Measurements from ENCODE around the gene TAX1BP1.
A peak's percentile ranks its signal among the peaks of the same experiment; 100 is the strongest.

The TAX1BP1 gene

DNA sequence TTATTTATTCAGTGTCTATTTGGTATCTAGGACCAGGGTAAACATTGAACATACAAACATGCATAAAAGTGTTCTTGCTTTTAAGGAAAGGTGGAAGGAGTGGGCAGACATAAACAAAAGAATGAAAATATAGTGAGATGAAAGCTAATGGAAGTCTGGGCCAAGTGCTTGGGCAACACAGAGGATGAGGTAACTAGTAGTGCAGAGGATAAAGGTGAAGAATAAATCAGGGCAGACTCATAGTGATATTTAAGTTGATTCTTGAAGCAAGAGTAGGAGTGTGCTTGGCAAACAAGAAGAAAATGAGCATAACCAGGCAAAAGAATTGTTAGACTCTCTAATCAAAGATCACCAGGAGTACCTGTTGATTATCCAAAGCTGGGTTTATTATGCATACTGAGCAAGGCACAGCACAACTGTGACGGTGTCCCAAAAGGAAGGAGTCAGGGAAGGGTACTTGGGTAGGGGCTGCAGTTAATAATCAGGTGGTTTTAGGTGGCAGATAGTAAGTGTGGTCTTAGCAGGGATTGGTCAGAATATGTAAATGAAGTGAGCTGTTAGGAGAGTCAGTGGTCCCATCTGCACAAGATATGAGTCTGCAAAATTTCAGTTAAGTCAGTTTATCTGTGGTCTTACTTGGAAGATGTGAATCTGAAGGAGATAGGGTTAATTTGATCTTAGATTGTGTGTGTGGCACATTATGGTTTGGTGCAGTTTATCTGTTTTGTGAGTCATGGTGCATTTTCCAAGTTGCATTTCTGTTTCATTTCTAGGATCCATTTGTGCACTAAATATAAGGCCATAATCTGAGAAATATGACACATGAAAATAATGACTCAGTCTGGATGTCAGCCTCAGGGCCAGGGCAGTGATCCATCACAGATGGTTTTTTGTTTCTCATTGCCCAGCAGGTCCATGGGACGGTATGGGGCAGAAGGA, 30.6 kb upstream of the TAX1BP1 start:
- H3K9me3 ChIP-seq (ENCODE audit: control insufficient read depth, low read length) = no peaks in the 10 kb centered on the region
- no peak overlapping the region for H3K4me3 ChIP-seq (ENCODE audit: low read length)
- H3K9ac ChIP-seq (ENCODE audit: low read length) = no peak overlapping the region
- H3K4me1 ChIP-seq (ENCODE audit: control insufficient read depth, insufficient read depth, low read length) = no peaks in the 10 kb centered on the region
- no peaks in the 10 kb centered on the region for H3K36me3 ChIP-seq (ENCODE audit: control insufficient read depth, insufficient read depth, low read length)
- no peaks in the 10 kb centered on the region for H3K27me3 ChIP-seq (ENCODE audit: control insufficient read depth, insufficient read depth, low read length)

DNA sequence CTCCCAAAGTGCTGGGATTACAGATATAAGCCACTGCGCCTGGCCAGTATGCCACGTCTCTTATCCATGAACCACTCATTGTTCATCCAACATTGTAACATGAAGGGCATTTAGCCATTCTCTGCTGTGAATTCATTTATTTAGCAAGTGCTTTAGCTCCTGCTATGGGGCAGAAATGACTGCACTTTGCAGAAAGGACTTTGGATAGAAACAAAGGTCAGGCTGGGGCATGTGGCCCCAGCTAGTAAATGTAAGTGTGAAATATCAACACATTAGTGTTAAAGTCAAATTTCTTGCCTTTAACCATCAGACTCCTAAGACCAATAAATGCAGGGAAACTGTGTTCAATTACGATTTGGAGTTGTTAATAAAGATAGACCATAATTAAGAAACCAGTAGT, 27.7 kb upstream of the TAX1BP1 start:
- H3K9ac ChIP-seq (ENCODE audit: low read length) = no peak overlapping the region
- no peaks in the 10 kb centered on the region for H3K36me3 ChIP-seq (ENCODE audit: control insufficient read depth, insufficient read depth, low read length)
- H3K4me3 ChIP-seq (ENCODE audit: low read length) = no peak overlapping the region
- no peaks in the 10 kb centered on the region for H3K9me3 ChIP-seq (ENCODE audit: control insufficient read depth, low read length)
- H3K4me1 ChIP-seq (ENCODE audit: control insufficient read depth, insufficient read depth, low read length) = peaks cover 9% of the 10 kb centered on the region
- no peaks in the 10 kb centered on the region for H3K27me3 ChIP-seq (ENCODE audit: control insufficient read depth, insufficient read depth, low read length)

DNA sequence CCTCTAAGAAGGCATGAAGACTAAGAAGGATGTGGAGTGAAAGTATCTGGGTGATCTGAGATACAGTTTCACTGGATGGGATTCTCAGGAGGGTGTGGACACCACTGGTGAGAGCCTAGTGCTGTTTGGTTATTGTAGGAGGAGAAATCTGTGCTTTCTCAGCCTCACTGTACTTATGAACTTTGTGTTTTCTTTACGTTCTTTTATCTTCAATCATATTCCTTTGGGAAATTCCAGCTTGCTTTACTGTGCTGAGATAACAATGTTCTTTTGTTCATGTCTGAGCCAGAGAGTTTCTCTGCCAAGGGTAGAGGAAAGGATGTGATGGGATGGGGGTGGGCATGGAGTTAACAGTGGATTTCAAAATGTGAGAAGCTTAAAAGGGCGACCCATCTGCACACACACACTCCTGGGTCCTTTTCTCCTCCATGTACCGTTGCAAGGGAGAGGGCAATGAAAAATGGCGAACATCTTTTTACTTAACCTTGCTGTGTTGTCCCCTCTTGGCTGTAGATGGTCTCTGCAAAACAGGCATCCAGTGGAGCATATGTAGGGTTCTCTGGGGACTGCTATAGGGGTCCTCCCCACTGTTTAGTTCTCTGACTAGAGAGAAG, 25.0 kb upstream of the TAX1BP1 start:
- no peak overlapping the region for H3K9ac ChIP-seq (ENCODE audit: low read length)
- H3K4me3 ChIP-seq (ENCODE audit: low read length) = no peak overlapping the region
- peaks cover 9% of the 10 kb centered on the region for H3K4me1 ChIP-seq (ENCODE audit: control insufficient read depth, insufficient read depth, low read length)

DNA sequence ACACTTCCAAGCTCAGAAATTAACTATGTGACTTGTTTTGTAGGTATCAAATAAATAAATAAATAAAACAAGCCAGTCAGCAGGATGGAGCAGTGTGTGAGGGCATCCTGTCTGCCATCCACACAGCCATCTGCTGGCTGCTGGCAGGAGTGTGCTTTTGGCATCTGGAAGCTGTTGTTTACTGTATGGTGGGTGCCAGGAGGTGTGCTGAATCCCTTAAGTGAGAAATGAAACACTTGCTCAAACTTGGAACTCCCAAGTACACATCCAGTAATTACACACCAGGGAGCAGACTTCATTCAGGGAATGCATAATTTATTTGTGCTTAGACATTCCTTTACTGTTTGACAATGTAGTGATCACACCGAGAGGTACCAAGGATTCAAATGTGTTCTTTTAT, 16.9 kb upstream of the TAX1BP1 start:
- no peaks in the 10 kb centered on the region for H3K27me3 ChIP-seq (ENCODE audit: control insufficient read depth, insufficient read depth, low read length)
- H3K9ac ChIP-seq (ENCODE audit: low read length) = no peak overlapping the region
- H3K4me1 ChIP-seq (ENCODE audit: control insufficient read depth, insufficient read depth, low read length) = no peaks in the 10 kb centered on the region
- H3K36me3 ChIP-seq (ENCODE audit: control insufficient read depth, insufficient read depth, low read length) = no peaks in the 10 kb centered on the region
- no peaks in the 10 kb centered on the region for H3K9me3 ChIP-seq (ENCODE audit: control insufficient read depth, low read length)
- no peak overlapping the region for H3K4me3 ChIP-seq (ENCODE audit: low read length)

More for the DNA sequence above, 25.0 kb upstream of the TAX1BP1 start:
- Histone ChIP-seq H3K9me3 (ENCODE audit: control insufficient read depth, low read length) (no peaks in the 10 kb centered on the region), H3K27me3 (ENCODE audit: control insufficient read depth, insufficient read depth, low read length) (no peaks in the 10 kb centered on the region), H3K36me3 (ENCODE audit: control insufficient read depth, insufficient read depth, low read length) (no peaks in the 10 kb centered on the region)

DNA sequence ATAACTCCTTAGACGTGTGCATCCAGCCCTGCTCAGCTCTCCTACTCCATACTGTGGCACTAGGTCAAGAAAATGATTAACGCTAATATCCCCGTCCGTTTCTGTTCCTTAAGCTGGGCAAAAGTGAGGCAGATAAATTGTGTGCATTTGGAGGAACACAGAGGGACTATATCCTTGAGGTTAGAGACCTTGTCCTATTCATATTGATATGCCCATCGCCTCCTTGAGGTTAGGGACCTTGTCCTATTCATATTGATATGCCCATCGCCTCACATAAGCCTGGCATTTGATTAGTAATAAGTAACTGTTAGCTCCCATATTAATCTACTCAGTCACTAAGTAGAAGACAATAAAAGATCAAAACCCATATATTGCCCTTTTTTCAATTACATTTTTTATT, 12.9 kb upstream of the TAX1BP1 start:
- Histone ChIP-seq H3K9ac (ENCODE audit: low read length) (no peak overlapping the region), H3K9me3 (ENCODE audit: control insufficient read depth, low read length) (no peaks in the 10 kb centered on the region), H3K36me3 (ENCODE audit: control insufficient read depth, insufficient read depth, low read length) (no peaks in the 10 kb centered on the region), H3K4me1 (ENCODE audit: control insufficient read depth, insufficient read depth, low read length) (no peaks in the 10 kb centered on the region), H3K27me3 (ENCODE audit: control insufficient read depth, insufficient read depth, low read length) (no peaks in the 10 kb centered on the region), H3K4me3 (ENCODE audit: low read length) (no peak overlapping the region)

DNA sequence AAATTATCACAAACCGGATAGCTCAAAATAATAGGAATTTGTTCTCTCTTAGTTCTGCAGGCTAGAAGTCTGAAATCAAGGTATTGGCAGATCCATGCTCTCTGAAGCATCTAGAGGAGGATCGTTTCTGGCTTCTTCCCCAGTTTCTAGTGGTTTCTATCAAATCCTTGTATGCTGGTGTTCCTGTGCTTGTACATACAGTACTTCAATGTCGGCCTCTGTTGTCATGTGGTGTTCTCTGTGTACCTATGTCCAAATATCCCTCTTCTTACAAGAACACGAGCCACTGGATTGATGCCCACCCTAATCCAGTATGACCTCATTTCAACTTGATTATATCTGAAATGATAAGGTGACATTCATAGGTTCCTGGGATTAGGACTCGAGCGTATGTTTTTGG, 9.8 kb upstream of the TAX1BP1 start:
- Histone ChIP-seq H3K9ac (ENCODE audit: low read length) (no peak overlapping the region), H3K4me1 (ENCODE audit: control insufficient read depth, insufficient read depth, low read length) (peaks cover 9% of the 10 kb centered on the region)

DNA sequence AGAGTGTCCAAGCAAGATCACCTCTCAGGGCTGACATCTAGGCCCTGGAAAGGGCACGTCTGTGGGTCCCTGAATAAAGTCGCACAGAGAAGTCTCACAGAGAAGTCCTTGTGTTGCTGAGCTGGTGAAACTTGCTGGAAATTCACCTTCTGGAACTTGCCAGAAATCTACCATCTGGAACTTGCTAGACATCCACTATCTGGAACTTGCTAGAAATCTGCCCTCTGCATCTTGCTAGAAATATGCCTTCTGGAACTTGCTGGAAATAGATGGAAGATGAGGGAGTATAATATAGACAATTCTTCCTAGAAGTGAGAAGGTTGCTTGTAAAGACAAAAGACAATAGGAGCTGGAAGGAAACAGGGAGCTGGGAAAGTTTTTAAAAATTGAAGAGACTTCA, 5.4 kb upstream of the TAX1BP1 start:
- no peak overlapping the region for H3K4me3 ChIP-seq (ENCODE audit: low read length)
- H3K27me3 ChIP-seq (ENCODE audit: control insufficient read depth, insufficient read depth, low read length) = no peaks in the 10 kb centered on the region
- H3K36me3 ChIP-seq (ENCODE audit: control insufficient read depth, insufficient read depth, low read length) = no peaks in the 10 kb centered on the region
- no peaks in the 10 kb centered on the region for H3K9me3 ChIP-seq (ENCODE audit: control insufficient read depth, low read length)
- H3K4me1 ChIP-seq (ENCODE audit: control insufficient read depth, insufficient read depth, low read length) = peaks cover 22% of the 10 kb centered on the region
- no peak overlapping the region for H3K9ac ChIP-seq (ENCODE audit: low read length)

More for the DNA sequence above, 9.8 kb upstream of the TAX1BP1 start:
- Histone ChIP-seq H3K36me3 (ENCODE audit: control insufficient read depth, insufficient read depth, low read length) (no peaks in the 10 kb centered on the region), H3K4me3 (ENCODE audit: low read length) (no peak overlapping the region), H3K9me3 (ENCODE audit: control insufficient read depth, low read length) (no peaks in the 10 kb centered on the region), H3K27me3 (ENCODE audit: control insufficient read depth, insufficient read depth, low read length) (no peaks in the 10 kb centered on the region)

DNA sequence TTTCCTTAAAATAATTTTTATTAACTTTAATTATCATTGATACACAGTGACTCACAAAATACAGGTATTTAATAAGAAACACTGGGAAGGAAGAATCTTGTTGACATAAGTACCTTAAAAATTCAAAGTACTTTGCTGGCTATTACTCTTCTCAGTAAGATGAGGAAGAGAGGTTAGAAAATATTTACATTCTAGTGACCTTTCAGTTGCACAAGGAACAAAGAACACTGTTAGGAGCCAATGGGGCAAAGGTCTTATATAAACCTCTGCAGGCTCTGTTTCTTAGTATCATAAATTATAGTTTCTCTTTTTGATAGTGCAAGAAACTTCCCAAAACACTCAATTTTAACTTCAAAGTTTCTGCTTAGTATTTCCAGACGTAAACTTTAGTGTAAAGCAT, 4.8 kb upstream of the TAX1BP1 start:
- Histone ChIP-seq H3K27me3 (ENCODE audit: control insufficient read depth, insufficient read depth, low read length) (no peaks in the 10 kb centered on the region), H3K36me3 (ENCODE audit: control insufficient read depth, insufficient read depth, low read length) (no peaks in the 10 kb centered on the region), H3K4me3 (ENCODE audit: low read length) (no peak overlapping the region), H3K4me1 (ENCODE audit: control insufficient read depth, insufficient read depth, low read length) (peaks cover 22% of the 10 kb centered on the region), H3K9ac (ENCODE audit: low read length) (no peak overlapping the region), H3K9me3 (ENCODE audit: control insufficient read depth, low read length) (no peaks in the 10 kb centered on the region)

DNA sequence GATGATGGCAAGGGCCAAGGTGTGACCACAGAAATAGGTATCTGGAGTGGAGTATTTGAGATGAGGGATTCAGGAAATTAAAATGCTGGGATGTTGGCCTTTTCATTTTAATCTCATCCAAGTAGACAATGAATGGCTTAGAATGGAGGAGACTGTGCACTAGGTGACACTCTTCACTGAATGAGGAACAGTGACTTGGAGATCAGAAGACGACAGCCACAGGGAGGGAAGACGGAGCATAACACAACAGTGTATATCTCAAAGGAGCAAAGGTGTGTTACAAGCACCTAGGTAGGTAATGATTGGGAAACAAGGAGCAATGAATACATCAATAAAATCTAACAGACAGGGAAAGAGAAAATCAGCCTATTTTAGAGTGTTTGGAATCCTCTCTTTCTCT, 4.1 kb upstream of the TAX1BP1 start:
- Histone ChIP-seq H3K36me3 (ENCODE audit: control insufficient read depth, insufficient read depth, low read length) (no peaks in the 10 kb centered on the region), H3K27me3 (ENCODE audit: control insufficient read depth, insufficient read depth, low read length) (no peaks in the 10 kb centered on the region), H3K4me1 (ENCODE audit: control insufficient read depth, insufficient read depth, low read length) (peaks cover 22% of the 10 kb centered on the region), H3K9me3 (ENCODE audit: control insufficient read depth, low read length) (no peaks in the 10 kb centered on the region), H3K4me3 (ENCODE audit: low read length) (no peak overlapping the region), H3K9ac (ENCODE audit: low read length) (no peak overlapping the region)

DNA sequence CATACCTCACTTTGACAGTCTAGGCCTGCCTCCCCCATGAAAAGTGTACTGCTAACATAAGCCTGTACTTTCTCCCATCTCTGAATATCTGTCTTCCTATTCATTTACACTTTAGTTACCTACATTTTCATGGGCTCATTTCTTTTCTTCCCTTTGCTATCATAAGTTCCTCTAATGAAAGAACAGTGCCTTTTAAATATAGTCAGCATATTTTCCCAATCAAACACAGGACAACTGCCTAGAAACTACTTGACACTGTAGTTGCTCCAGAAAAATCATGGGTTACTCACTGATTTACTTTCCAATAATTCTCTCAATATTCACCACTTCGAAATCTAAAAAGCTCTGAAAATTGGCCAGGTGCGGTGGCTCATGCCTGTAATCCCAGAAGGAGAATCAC, 2.8 kb upstream of the TAX1BP1 start:
- Histone ChIP-seq H3K27me3 (ENCODE audit: control insufficient read depth, insufficient read depth, low read length) (no peaks in the 10 kb centered on the region), H3K4me1 (ENCODE audit: control insufficient read depth, insufficient read depth, low read length) (peaks cover 22% of the 10 kb centered on the region), H3K9me3 (ENCODE audit: control insufficient read depth, low read length) (no peaks in the 10 kb centered on the region), H3K9ac (ENCODE audit: low read length) (no peak overlapping the region), H3K4me3 (ENCODE audit: low read length) (no peak overlapping the region), H3K36me3 (ENCODE audit: control insufficient read depth, insufficient read depth, low read length) (no peaks in the 10 kb centered on the region)

DNA sequence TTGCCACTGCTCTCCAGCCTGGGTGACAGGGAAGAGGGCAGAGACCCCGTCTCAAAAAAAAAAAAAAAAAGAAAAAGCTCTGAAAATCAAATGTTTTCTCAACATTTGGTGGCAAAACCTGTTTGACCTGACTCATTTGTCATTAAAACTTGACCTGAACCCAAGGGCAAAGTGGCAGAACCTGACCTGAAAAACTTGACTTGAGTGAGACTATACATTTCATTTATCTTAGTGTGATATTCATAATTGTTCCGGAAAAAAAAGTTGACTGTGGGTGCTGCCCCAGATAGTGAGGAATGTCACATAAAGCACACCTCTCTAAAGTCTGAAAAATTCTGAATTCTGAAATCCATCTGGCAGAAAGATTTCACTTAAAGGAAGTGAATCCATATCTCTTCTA, 2.3 kb upstream of the TAX1BP1 start:
- Histone ChIP-seq H3K4me1 (ENCODE audit: control insufficient read depth, insufficient read depth, low read length) (peaks cover 22% of the 10 kb centered on the region), H3K9ac (ENCODE audit: low read length) (no peak overlapping the region), H3K36me3 (ENCODE audit: control insufficient read depth, insufficient read depth, low read length) (no peaks in the 10 kb centered on the region), H3K27me3 (ENCODE audit: control insufficient read depth, insufficient read depth, low read length) (no peaks in the 10 kb centered on the region), H3K9me3 (ENCODE audit: control insufficient read depth, low read length) (no peaks in the 10 kb centered on the region), H3K4me3 (ENCODE audit: low read length) (no peak overlapping the region)

DNA sequence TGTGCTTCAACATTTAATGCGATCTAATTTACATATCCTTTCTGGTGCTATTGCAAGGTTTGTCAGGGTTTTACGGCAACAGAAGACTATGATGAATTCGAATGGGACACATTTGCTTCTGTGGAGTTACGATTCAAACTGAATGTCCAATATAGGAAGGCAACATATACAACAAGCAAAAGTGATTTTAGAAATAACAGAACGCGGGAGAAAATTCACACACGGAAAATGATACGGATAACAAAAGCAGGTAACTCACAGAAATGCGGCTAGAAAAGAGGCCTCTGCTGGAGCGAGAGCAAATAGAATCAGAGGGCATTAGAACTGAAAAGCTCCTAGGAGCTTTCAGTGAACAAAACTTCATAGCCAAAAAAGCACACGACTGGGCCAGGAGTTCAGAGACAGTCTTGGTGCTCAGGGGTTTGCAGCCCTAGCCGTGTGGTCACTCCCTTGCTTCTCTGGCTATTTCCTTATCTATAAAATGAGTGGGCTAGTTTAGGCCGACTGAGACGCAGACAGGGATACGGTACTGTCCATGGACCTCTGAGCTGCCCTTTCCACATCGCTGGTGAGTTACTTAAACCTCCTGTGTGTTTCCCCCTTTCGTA, 557 bp upstream of the TAX1BP1 start:
- H3K9ac ChIP-seq (ENCODE audit: low read length) = peak overlapping the region; percentile 100
- peak overlapping the region; percentile 96 for H3K4me3 ChIP-seq (ENCODE audit: low read length)
- no peaks in the 10 kb centered on the region for H3K36me3 ChIP-seq (ENCODE audit: control insufficient read depth, insufficient read depth, low read length)
- no peaks in the 10 kb centered on the region for H3K9me3 ChIP-seq (ENCODE audit: control insufficient read depth, low read length)
- H3K4me1 ChIP-seq (ENCODE audit: control insufficient read depth, insufficient read depth, low read length) = peaks cover 18% of the 10 kb centered on the region
- H3K27me3 ChIP-seq (ENCODE audit: control insufficient read depth, insufficient read depth, low read length) = no peaks in the 10 kb centered on the region

All from mucosa of stomach (tissue), 1 donor.